KMS-11 (cell line): ENCODE measurements around the gene USH2A.

Experiments
- H2AFZ ChIP-seq: fragments of 200-600 bp; sonication (generic); 2 replicates; pipeline ENCODE4 v1.6.1; 2016; ENCODE audit warnings: antibody characterized with exemption, mixed run types, low read depth
- H3K27ac ChIP-seq: fragments of 200-600 bp; sonication (generic); 2 replicates; pipeline ENCODE4 v1.6.1; 2016; ENCODE audit warnings: mild to moderate bottlenecking, mixed run types
- H3K27me3 ChIP-seq: fragments of 200-600 bp; sonication (generic); 2 replicates; pipeline ENCODE4 v1.6.1; 2017; ENCODE audit warnings: mild to moderate bottlenecking, low read depth, mixed run types, moderate library complexity; ENCODE audit not compliant: insufficient read depth
- H3K36me3 ChIP-seq: fragments of 200-600 bp; sonication (generic); 2 replicates; pipeline ENCODE4 v1.6.1; 2017; ENCODE audit warnings: mild to moderate bottlenecking, mixed run types; ENCODE audit not compliant: insufficient read depth
- H3K4me1 ChIP-seq: fragments of 200-600 bp; sonication (generic); 2 replicates; pipeline ENCODE4 v1.6.1; 2016; ENCODE audit warnings: mild to moderate bottlenecking, low read depth, mixed run types; ENCODE audit not compliant: poor library complexity, severe bottlenecking
- H3K4me2 ChIP-seq: fragments of 200-600 bp; sonication (generic); 2 replicates; pipeline ENCODE4 v1.7.0; 2016; ENCODE audit warnings: mild to moderate bottlenecking, mixed run types
- H3K4me3 ChIP-seq: fragments of 200-600 bp; sonication (generic); IDR thresholded peaks from 2 replicates; pipeline ENCODE4 v1.6.1; 2017; ENCODE audit warnings: low read depth, low read length, mixed read lengths; ENCODE audit not compliant: insufficient read depth
- H3K79me2 ChIP-seq: fragments of 200-600 bp; sonication (generic); 2 replicates; pipeline ENCODE4 v1.6.1; 2016; ENCODE audit warnings: low read depth, mixed run types; ENCODE audit not compliant: insufficient read depth
- H3K9ac ChIP-seq: fragments of 200-600 bp; sonication (generic); 2 replicates; pipeline ENCODE4 v1.6.1; 2016; ENCODE audit warnings: mild to moderate bottlenecking, mixed run types
- H4K20me1 ChIP-seq: fragments of 200-600 bp; sonication (generic); 2 replicates; pipeline ENCODE4 v1.6.1; 2016; ENCODE audit warnings: mild to moderate bottlenecking, mixed run types; ENCODE audit not compliant: insufficient read depth
- CTCF ChIP-seq: fragments of 200-600 bp; sonication (generic); conservative IDR thresholded peaks from 2 replicates; pipeline ENCODE4 v1.6.1; 2017; ENCODE audit warnings: low read depth, mild to moderate bottlenecking, antibody characterized with exemption, low read length, moderate library complexity, mixed read lengths

USH2A gene

GRCh38 chr1:215845234-215845891, 577.9 kb downstream of the USH2A start:
- H3K27me3 ChIP-seq, result no peaks in the 10 kb centered on the region
- H3K4me1 ChIP-seq, result no peaks in the 10 kb centered on the region
- H3K27ac ChIP-seq, result no peak overlapping the region
- H3K36me3 ChIP-seq, result no peaks in the 10 kb centered on the region
- no peak overlapping the region for H3K9ac ChIP-seq
- TF ChIP-seq CTCF, result no peak
- H2AFZ ChIP-seq, result no peak overlapping the region
- H4K20me1 ChIP-seq, result no peaks in the 10 kb centered on the region
- H3K4me2 ChIP-seq, result no peak overlapping the region
- H3K79me2 ChIP-seq, result no peaks in the 10 kb centered on the region
- H3K4me3 ChIP-seq, result no peak overlapping the region

DNA sequence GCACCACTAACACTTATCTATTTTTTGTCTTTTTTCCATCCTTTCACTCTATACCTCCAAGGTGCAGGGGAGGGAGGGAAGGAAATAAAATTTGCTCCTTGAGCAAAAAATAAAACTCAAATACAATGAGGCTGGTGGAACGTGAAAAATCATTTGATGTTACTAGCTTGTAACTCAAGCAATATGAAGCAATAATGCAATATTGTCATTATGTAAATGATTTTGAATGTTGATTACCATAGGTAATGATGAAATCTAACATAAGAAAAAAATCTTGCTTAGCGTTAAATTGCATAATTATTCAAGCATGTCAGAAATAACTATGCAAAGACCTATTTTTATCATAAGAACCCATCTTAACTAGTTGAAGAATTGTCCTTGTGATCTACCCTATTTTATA, 578.5 kb downstream of the USH2A start:
- H3K27ac ChIP-seq, result no peak overlapping the region
- H3K4me2 ChIP-seq, result no peak overlapping the region

DNA sequence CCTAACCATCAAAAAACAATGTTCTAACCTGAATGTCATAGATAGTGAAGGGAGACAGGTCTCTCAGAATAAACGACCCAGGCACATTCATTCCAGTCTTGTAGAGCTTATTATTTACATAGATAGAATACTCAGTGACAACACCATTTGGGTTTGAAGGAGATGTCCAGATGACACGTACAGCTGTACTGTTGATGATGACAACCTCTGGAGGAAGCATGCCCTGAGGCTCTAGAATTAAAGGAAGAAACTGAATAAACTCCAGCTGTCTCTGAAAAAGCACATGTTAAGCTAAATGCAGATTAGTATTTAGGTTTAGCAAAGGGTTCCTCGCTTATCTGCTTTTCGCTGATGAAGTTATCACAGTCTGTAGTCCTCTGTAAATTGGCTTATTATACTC, 579.0 kb downstream of the USH2A start:
- H3K4me3 ChIP-seq, result no peak overlapping the region
- TF ChIP-seq CTCF, result no peak
- H4K20me1 ChIP-seq, result no peaks in the 10 kb centered on the region
- H3K4me1 ChIP-seq, result no peaks in the 10 kb centered on the region
- no peak overlapping the region for H3K9ac ChIP-seq
- no peak overlapping the region for H2AFZ ChIP-seq
- H3K27me3 ChIP-seq, result no peaks in the 10 kb centered on the region
- no peak overlapping the region for H3K27ac ChIP-seq
- no peaks in the 10 kb centered on the region for H3K36me3 ChIP-seq
- no peaks in the 10 kb centered on the region for H3K79me2 ChIP-seq
- H3K4me2 ChIP-seq, result no peak overlapping the region

More for the DNA sequence above, 578.5 kb downstream of the USH2A start:
- H3K4me3 ChIP-seq, result no peak overlapping the region
- no peaks in the 10 kb centered on the region for H3K79me2 ChIP-seq
- no peaks in the 10 kb centered on the region for H3K27me3 ChIP-seq
- H3K4me1 ChIP-seq, result no peaks in the 10 kb centered on the region
- H3K36me3 ChIP-seq, result no peaks in the 10 kb centered on the region
- no peak for TF ChIP-seq CTCF
- H2AFZ ChIP-seq, result no peak overlapping the region
- no peaks in the 10 kb centered on the region for H4K20me1 ChIP-seq
- no peak overlapping the region for H3K9ac ChIP-seq

- H3K27me3 ChIP-seq, result no peaks in the 10 kb centered on the region
- TF ChIP-seq CTCF, result no peak
- no peaks in the 10 kb centered on the region for H4K20me1 ChIP-seq
- no peak overlapping the region for H2AFZ ChIP-seq
- no peak overlapping the region for H3K27ac ChIP-seq
- no peaks in the 10 kb centered on the region for H3K79me2 ChIP-seq
- H3K9ac ChIP-seq, result no peak overlapping the region
- H3K4me3 ChIP-seq, result no peak overlapping the region
- H3K4me1 ChIP-seq, result no peaks in the 10 kb centered on the region
- H3K36me3 ChIP-seq, result no peaks in the 10 kb centered on the region
- H3K4me2 ChIP-seq, result no peak overlapping the region
Measured at GRCh38 chr1:215842905-215843304, 580.3 kb downstream of the USH2A start.
